Stimulated activated CD4-positive, alpha-beta T cell treated with anti-CD3 and anti-CD28 coated beads, TNF-alpha, amount 100 ng/mL, for 1 hour (primary cell): ENCODE measurements around the gene TPRN.

Source experiments
- DNase-seq, 3 donors: peaks; one replicate each; pipeline ENCODE4 v3.0.0-alpha.2; 2020; ENCODE audit warnings: low read depth in 3 of 3, low spot score in 1 of 3

TPRN gene

DNA sequence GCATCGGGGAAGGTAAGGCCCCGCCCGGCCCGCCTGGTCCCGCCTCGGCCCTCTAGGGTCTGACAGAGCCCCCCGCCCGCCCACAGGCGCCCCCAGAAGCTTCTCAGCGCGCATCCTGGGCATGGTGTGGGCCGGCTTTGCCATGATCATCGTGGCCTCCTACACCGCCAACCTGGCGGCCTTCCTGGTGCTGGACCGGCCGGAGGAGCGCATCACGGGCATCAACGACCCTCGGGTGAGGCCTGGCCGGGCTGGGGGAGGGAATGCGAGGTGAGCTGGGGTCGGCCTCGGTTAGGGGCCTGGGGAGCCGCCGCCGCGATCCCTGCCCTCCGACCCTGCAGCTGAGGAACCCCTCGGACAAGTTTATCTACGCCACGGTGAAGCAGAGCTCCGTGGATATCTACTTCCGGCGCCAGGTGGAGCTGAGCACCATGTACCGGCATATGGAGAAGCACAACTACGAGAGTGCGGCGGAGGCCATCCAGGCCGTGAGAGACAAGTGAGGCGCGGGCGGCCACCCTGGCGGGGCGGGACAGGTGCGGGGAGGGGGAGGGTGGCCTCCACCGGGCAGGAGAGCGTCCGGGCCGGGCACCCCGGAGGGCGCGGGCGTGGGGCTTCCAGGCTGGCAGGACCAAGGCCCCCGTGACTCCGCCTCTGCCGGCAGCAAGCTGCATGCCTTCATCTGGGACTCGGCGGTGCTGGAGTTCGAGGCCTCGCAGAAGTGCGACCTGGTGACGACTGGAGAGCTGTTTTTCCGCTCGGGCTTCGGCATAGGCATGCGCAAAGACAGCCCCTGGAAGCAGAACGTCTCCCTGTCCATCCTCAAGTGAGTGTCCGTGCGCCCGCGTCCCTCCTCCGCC lies 37.8 kb downstream of the TPRN start:
- no peak for DNase-seq

- DNase-seq = no peak
Observed at GRCh38 chr9:137161558-137162486, 38.7 kb downstream of the TPRN start.

- DNase-seq = no peak
Observed at GRCh38 chr9:137160716-137161557, 39.6 kb downstream of the TPRN start.

DNA sequence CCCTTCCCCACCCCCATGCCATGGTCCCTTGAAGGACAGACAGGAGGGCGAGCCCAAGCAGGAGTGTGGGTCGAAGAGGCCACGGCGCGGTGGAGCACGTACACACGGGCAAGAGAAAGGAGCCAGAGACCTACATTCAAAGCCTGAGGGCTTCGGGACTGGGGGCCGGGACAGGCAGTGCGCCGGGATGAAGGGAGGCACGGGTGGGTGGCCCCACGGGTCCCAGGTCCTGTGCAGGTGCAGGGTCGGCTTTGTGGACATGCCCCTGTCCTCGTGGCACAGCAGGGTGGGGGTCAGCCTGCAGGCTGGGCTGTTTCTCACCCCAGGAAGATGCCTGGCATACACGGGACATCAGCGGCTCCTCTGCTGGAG lies 40.5 kb downstream of the TPRN start:
- DNase-seq = no peak

GRCh38 chr9:137159105-137160053 lies 41.2 kb downstream of the TPRN start:
- DNase-seq = no peak

- DNase-seq = no peak
Observed at GRCh38 chr9:137158625-137159024, 41.9 kb downstream of the TPRN start.

- DNase-seq = no peak
Observed at GRCh38 chr9:137157618-137158415, 42.7 kb downstream of the TPRN start.

- DNase-seq = peak; percentile 10 to 48 (median 13)
Observed at GRCh38 chr9:137156567-137157375, 43.8 kb downstream of the TPRN start.

- DNase-seq = no peak
Observed at GRCh38 chr9:137152844-137153405, 47.6 kb downstream of the TPRN start.

DNA sequence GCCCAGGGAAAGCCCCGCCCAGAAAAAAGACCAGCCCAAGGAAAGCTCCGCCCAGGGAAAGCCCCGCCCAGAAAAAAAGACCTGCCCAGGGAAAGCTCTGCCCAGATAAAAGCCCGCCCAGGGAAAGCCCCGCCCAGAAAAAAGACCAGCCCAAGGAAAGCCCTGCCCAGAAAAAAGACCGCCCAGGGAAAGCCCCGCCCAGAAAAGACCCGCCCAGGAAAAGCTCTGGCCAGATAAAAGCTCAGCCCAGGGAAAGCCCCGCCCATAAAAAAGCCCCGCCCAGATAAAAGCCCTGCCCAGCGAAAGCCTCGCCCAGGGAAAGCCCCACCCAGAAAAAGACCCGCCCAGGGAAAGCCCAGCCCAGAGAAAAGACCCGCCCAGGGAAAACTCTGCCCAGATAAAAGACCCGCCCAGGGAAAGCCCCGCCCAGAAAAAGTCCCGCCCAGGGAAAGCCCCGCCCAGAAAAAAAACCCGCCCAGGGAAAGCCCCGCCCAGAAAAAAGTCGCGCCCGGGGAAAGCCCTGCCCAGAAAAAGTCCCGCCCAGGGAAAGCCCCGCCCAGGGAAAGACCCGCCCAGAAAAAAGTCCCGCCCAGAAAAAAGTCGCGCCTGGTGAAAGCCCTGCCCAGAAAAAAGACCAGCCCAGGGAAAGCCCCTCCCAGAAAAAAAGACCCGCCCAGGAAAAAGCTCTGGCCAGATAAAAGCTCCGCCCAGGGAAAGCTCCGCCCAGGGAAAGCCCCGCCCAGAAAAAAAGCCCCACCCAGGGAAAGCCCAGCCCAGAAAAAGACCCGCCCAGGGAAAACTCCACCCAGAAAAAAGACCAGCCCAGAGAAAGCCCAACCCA lies 49.7 kb downstream of the TPRN start:
- peak in 1 of 3 donors; percentile 36 for DNase-seq

GRCh38 chr9:137149942-137150616 lies 50.5 kb downstream of the TPRN start:
- DNase-seq = no peak

- DNase-seq = no peak
Observed at GRCh38 chr9:137149363-137149762, 51.2 kb downstream of the TPRN start.

DNA sequence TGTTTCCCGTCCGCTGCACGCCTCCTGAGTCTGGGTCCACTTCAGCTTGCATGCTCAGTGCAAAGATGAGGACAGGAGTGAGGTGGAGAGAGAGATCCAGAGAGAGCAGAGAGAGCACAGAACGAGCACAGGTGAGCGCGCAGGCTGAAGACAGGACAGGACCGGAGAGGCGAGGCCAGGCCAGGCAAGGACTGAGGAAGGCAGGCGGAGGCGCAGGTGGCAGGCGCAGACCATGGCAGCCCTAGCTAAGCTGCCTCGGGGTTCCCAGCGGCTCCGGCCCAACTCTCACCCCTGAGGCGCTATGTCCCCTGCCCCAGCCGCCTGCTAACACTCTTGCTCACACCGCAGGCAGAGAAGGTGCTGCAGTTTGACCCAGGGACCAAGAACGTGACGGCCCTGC lies 51.9 kb downstream of the TPRN start:
- no peak for DNase-seq

DNA sequence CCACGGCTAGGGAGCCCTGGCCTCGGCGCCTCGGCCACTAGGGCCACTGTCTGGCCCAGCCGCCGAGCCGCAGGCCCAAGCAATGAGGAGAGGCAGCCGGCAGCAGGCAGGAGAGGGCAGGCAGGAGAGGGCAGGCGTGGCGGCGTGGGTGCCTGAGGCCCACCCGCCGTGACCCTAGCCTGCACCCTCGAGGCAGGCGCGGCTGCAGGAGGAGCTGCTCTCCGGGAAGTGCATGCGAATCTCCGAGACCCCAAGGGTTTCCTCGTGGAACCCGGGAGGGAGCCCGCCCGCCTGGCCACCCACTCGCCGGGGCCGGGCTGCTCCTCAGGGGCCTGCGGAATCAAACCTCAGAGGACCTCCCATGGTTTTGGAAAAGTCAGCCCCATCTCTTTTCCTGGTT lies 52.3 kb downstream of the TPRN start:
- no peak for DNase-seq

- no peak for DNase-seq
Observed at GRCh38 chr9:137147793-137148160, 52.8 kb downstream of the TPRN start.

GRCh38 chr9:137147091-137147792 lies 53.3 kb downstream of the TPRN start:
- DNase-seq = no peak
